Panc1 (cell line): ENCODE data around the gene KCND3. TPM values are rescaled to one million over a fixed set of nuclear protein-coding genes. Genes with fewer than 3 reads are reported as not detected.

Experiments
- ATAC-seq: fragments of 200-7000 bp; cut with Tn5 transposase; 2 replicates; pipeline ENCODE4 v1.9.1; 2020; ENCODE audit warnings: mild to moderate bottlenecking, moderate library complexity
- BruUV-seq: library from RNA; stranded (reverse); fragments of 400-500 nt; replicated peaks from 2 replicates; lab custom pipeline; 2021; lab: Mats Ljungman, UMichigan
- CTCF ChIA-PET: fragments of 300-600 bp; sonication (Branson Sonifier 250); formaldehyde crosslinking; loops from one replicate; lab custom pipeline; 2022; ENCODE audit warnings: antibody characterized with exemption; lab: Charles Lee
- POLR2A ChIA-PET: fragments of 300-600 bp; sonication (Branson Sonifier 250); formaldehyde crosslinking; loops from one replicate; lab custom pipeline; 2022; ENCODE audit warnings: antibody characterized with exemption; lab: Charles Lee
- DNase-seq: peaks from one replicate; pipeline ENCODE4 v3.0.0-alpha.2; 2010; ENCODE audit warnings: low read depth, low spot score
- H3K27ac ChIP-seq: 2 replicates; pipeline ENCODE4 v1.5.1; 2011; ENCODE audit warnings: mild to moderate bottlenecking, low read length, inconsistent platforms
- H3K27me3 ChIP-seq: fragments of 200-500 bp; sonication (Bioruptor generic); 2 replicates; pipeline ENCODE4 v1.6.0; 2014; ENCODE audit warnings: low read length, inconsistent platforms; ENCODE audit not compliant: control insufficient read depth, insufficient read depth
- H3K36me3 ChIP-seq: fragments of 200-500 bp; sonication (Bioruptor generic); 2 replicates; pipeline ENCODE4 v1.5.1; 2014; ENCODE audit warnings: inconsistent platforms, mild to moderate bottlenecking, low read length, moderate library complexity; ENCODE audit not compliant: control insufficient read depth, insufficient read depth
- H3K4me1 ChIP-seq: 2 replicates; pipeline ENCODE4 v1.5.1; 2011; ENCODE audit warnings: inconsistent platforms, mild to moderate bottlenecking, low read length, moderate library complexity; ENCODE audit not compliant: control insufficient read depth, insufficient read depth
- H3K4me3 ChIP-seq, 2 experiments: 2 replicates each; pipeline ENCODE4 v1.5.1; 2011 to 2012; ENCODE audit warnings: low read depth in 2 of 2, low read length in 2 of 2, mild to moderate bottlenecking in 2 of 2, inconsistent platforms in 1 of 2, moderate library complexity in 1 of 2
- H3K9me3 ChIP-seq: fragments of 200-500 bp; sonication (Bioruptor generic); 2 replicates; pipeline ENCODE4 v1.5.1; 2014; ENCODE audit warnings: low read depth, mild to moderate bottlenecking, inconsistent platforms, low read length, moderate library complexity; ENCODE audit not compliant: control insufficient read depth, insufficient read depth
- CTCF ChIP-seq: fragments of 450-650 bp; IDR thresholded peaks from 2 replicates; pipeline ENCODE4 v1.5.1; 2017; ENCODE audit warnings: mild to moderate bottlenecking
- POLR2AphosphoS5 ChIP-seq: IDR thresholded peaks from 2 replicates; pipeline ENCODE4 v1.6.1; 2012; ENCODE audit warnings: mild to moderate bottlenecking, low read depth, low read length, moderate library complexity
- REST ChIP-seq, 2 experiments: IDR thresholded peaks; 2 replicates each; pipeline ENCODE4 v1.6.1; 2011 to 2012; ENCODE audit warnings: low read depth in 2 of 2, control low read depth in 1 of 2, low read length in 1 of 2, mild to moderate bottlenecking in 1 of 2, moderate library complexity in 1 of 2; ENCODE audit not compliant: insufficient read depth in 1 of 2
- SIN3A ChIP-seq: IDR thresholded peaks from 2 replicates; pipeline ENCODE4 v1.6.1; 2012; ENCODE audit warnings: low read depth, mild to moderate bottlenecking, low read length, moderate library complexity, borderline replicate concordance; ENCODE audit not compliant: insufficient read depth
- TCF7L2 ChIP-seq: IDR thresholded peaks from 2 replicates; pipeline ENCODE4 v1.6.1; 2011; ENCODE audit warnings: mild to moderate bottlenecking, low read depth, low read length, inconsistent platforms
- in situ Hi-C: cut with HindIII; loops from 2 replicates; pipeline ENCODE4 v1.10.0; 2016; ENCODE audit warnings: low sequenced_read_pairs, low pct_unique_long_range_greater_than_20kb
- intact Hi-C: fragments of 100-400 bp; cut with micrococcal nuclease; formaldehyde crosslinking; loops from one replicate; pipeline ENCODE4 v1.10.0; 2022; ENCODE audit not compliant: unreplicated experiment
- total RNA-seq: library from RNA; stranded (reverse); gene quantifications from one replicate; pipeline ENCODE4 v1.2.1, GENCODE V29; 2021; ENCODE audit not compliant: unreplicated experiment

Gene KCND3
- total RNA-seq, 1 experiment from 2014 or later, result not detected

DNA sequence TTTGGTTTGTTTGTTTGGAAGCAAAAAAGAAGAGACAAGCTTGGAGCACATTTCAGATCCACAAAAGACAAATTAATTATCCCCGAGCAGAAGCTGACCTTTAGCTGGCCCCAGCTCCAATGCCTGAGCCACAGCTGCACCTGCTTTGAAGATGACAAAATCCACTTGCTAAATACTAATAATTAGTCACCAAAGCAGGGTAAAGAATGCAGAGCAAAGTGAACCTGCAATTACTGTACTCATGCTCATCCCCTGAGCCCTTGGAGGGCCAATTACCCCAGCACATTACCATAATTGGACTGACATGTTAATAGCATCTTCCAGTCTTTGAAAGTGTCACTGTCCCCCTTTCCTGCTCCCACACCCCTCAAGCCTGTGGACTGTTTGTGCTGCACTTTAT is 38.2 kb upstream of the KCND3 start:
- POLR2A ChIA-PET, result no interaction called here
- intact Hi-C loops, result no loop called here

DNA sequence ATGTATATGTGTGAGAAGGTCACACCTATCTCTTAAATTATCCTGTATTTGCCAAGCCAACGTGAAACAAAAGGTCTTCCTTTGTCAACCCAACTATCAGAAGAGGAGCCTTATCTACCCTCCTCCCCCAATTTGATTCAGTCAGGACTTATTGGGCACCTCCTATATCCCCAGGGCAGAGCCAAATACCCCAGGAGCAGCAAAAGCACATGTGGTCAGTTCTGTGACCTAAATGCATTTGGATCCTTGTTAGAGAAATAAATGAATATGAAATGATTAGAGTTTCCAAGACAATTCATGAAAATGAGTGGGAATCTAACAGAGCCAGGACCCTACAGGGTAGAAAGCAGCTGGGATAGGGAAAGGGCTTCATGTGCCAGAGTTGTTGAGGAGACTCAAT is 37.0 kb upstream of the KCND3 start:
- no TSS peak for BruUV-seq
- H3K9me3 ChIP-seq, result no peaks in the 10 kb centered on the region
- H3K27ac ChIP-seq, result no peak overlapping the region
- no peaks in the 10 kb centered on the region for H3K4me1 ChIP-seq
- TF ChIP-seq CTCF, result no peak
- TF ChIP-seq REST (IDR thresholded peaks at IDR 0.05; ENCODE audit: insufficient read depth in 1 of 2, low read depth in 2 of 2, low read length in 1 of 2), result no peak
- TF ChIP-seq POLR2AphosphoS5, result no peak
- TF ChIP-seq TCF7L2, result no peak
- TF ChIP-seq SIN3A, result no peak
- no peak for ATAC-seq
- in situ Hi-C loops (no loop called here), intact Hi-C loops (no loop called here)
- H3K27me3 ChIP-seq, result 0 out of 2 replicates have a peak, but pooled peaks cover 3% of the 10 kb centered on the region
- POLR2A ChIA-PET, result no interaction called here
- CTCF ChIA-PET, result interaction anchor here (0.6 kb wide), 1 partner anchor 676 kb away, joined by 3 read pairs; no protein-coding TSS in a partner anchor
- H3K4me3 ChIP-seq, result no peak overlapping the region
- no peak for DNase-seq
- no peaks in the 10 kb centered on the region for H3K36me3 ChIP-seq

More for the DNA sequence above, 38.2 kb upstream of the KCND3 start:
- in situ Hi-C loops, result no loop called here
- BruUV-seq, result no TSS peak
- Histone ChIP-seq H3K27me3 (0 out of 2 replicates have a peak, but pooled peaks cover 3% of the 10 kb centered on the region), H3K27ac (no peak overlapping the region), H3K4me3 (no peak overlapping the region), H3K36me3 (no peaks in the 10 kb centered on the region), H3K4me1 (no peaks in the 10 kb centered on the region), H3K9me3 (no peaks in the 10 kb centered on the region)
- DNase-seq (no peak), ATAC-seq (no peak)
- CTCF ChIA-PET, result no interaction called here
- TF ChIP-seq CTCF, result no peak
- TF ChIP-seq REST (IDR thresholded peaks at IDR 0.05; ENCODE audit: insufficient read depth in 1 of 2, low read depth in 2 of 2, low read length in 1 of 2), result no peak
- TF ChIP-seq POLR2AphosphoS5, result no peak
- TF ChIP-seq SIN3A, result no peak
